K562 (cell line): ENCODE data around the gene DTYMK. TPM values are rescaled to one million over a fixed set of nuclear protein-coding genes. Genes with fewer than 3 reads are reported as not detected.

Experiments used
- ATAC-seq: fragments of 200-7000 bp; cut with Tn5 transposase; 3 replicates; pipeline ENCODE4 v1.9.1; 2020; ENCODE audit warnings: moderate library complexity
- BruUV-seq: library from RNA; stranded (reverse); fragments of 400-500 nt; replicated peaks from 2 replicates; lab custom pipeline; 2021; lab: Mats Ljungman, UMichigan
- CTCF ChIA-PET: fragments of 300-600 bp; formaldehyde crosslinking; extraction: SDS; loops from one replicate; lab custom pipeline; 2021; ENCODE audit warnings: low intra/inter-chr PET ratio; lab: Yijun Ruan, JAX
- POLR2A ChIA-PET: fragments of 300-600, 350-650 bp; sonication (Branson Sonifier 250); formaldehyde crosslinking; extraction: SDS; loops from one replicate; lab custom pipeline; 2021; ENCODE audit warnings: antibody characterized with exemption, inconsistent platforms; lab: Yijun Ruan, JAX
- DNase-seq, 4 experiments: peaks; one replicate each; pipeline versions ENCODE4 v3.0.0 to v3.0.0-alpha.2; 2011 to 2018; ENCODE audit warnings: low spot score in 3 of 4, mixed read lengths in 3 of 4; ENCODE audit errors: extremely low read depth in 1 of 4
- FAIRE-seq: peaks from 2 replicates; lab custom pipeline; 2011; peaks lifted over from hg19 to GRCh38; lab: Jason Lieb, UNC
- H2AFZ ChIP-seq: 2 replicates; pipeline ENCODE4 v1.6.0; 2011; ENCODE audit warnings: low read depth, low read length, control low read depth, inconsistent platforms
- H3K27ac ChIP-seq: fragments of 200-600 bp; 3 replicates; pipeline ENCODE4 v1.8.0; 2011; ENCODE audit warnings: low read depth, mild to moderate bottlenecking, control low read depth, inconsistent platforms, low read length, moderate library complexity, mixed read lengths; ENCODE audit errors: extremely low read depth
- H3K27me3 ChIP-seq, 2 experiments: fragments of 300-600 bp in 1 of 2; 2 replicates in 1 of 2; 3 replicates in 1 of 2; pipeline versions ENCODE4 v1.6.0 to v1.8.0; 2011; ENCODE audit warnings: inconsistent platforms in 2 of 2, low read length in 2 of 2, mild to moderate bottlenecking in 1 of 2, mixed read lengths in 1 of 2, moderate library complexity in 1 of 2; ENCODE audit not compliant: control insufficient read depth in 2 of 2, insufficient read depth in 2 of 2
- H3K36me3 ChIP-seq: fragments of 300-600 bp; 3 replicates; pipeline ENCODE4 v1.8.0; 2011; ENCODE audit warnings: mild to moderate bottlenecking, low read length, inconsistent platforms; ENCODE audit not compliant: control insufficient read depth, insufficient read depth
- H3K4me1 ChIP-seq, 2 experiments: fragments of 200-600 bp in 1 of 2; replicated peaks in 1 of 2; 2 replicates in 1 of 2; 3 replicates in 1 of 2; pipeline versions ENCODE4 v1.5.1 to v1.8.0; 2011; ENCODE audit warnings: inconsistent platforms in 2 of 2, low read length in 2 of 2, mild to moderate bottlenecking in 1 of 2, mixed read lengths in 1 of 2, moderate library complexity in 1 of 2; ENCODE audit not compliant: control insufficient read depth in 2 of 2, insufficient read depth in 2 of 2
- H3K4me2 ChIP-seq: 2 replicates; pipeline ENCODE4 v1.6.1; 2011; ENCODE audit warnings: low read length, control low read depth, inconsistent platforms, mixed read lengths; ENCODE audit not compliant: insufficient read depth
- H3K4me3 ChIP-seq: fragments of 200-600 bp; sonication (generic), shearing (Covaris generic); 2 replicates; pipeline ENCODE4 v1.5.1; 2016; ENCODE audit warnings: control low read depth, inconsistent platforms
- H3K79me2 ChIP-seq: fragments of 200-600 bp; 3 replicates; pipeline ENCODE4 v1.8.0; 2011; ENCODE audit warnings: low read length, inconsistent platforms; ENCODE audit not compliant: control insufficient read depth, insufficient read depth
- H3K9ac ChIP-seq, 2 experiments: 2 replicates each; pipeline versions ENCODE4 v1.6.0 to v1.6.1; 2011; ENCODE audit warnings: low read depth in 2 of 2, low read length in 2 of 2, control low read depth in 1 of 2, inconsistent platforms in 1 of 2, mild to moderate bottlenecking in 1 of 2, mixed read lengths in 1 of 2; ENCODE audit not compliant: insufficient read depth in 1 of 2
- H3K9me1 ChIP-seq: one replicate; pipeline ENCODE4 v1.6.0; 2011; ENCODE audit warnings: inconsistent platforms, mild to moderate bottlenecking, low read length, moderate library complexity; ENCODE audit not compliant: control insufficient read depth, insufficient read depth
- H3K9me3 ChIP-seq: replicated peaks from 2 replicates; pipeline ENCODE4 v1.5.1; 2011; ENCODE audit warnings: low read depth, low read length, inconsistent platforms; ENCODE audit not compliant: control insufficient read depth, insufficient read depth
- H4K20me1 ChIP-seq: replicated peaks from 2 replicates; pipeline ENCODE4 v1.6.1; 2011; ENCODE audit warnings: low read length, inconsistent platforms, mixed read lengths; ENCODE audit not compliant: control insufficient read depth, insufficient read depth
- ESRRA ChIP-seq: fragments of 450-650 bp; IDR thresholded peaks from 2 replicates; pipeline ENCODE4 v1.6.1; 2014; ENCODE audit warnings: low read depth, mild to moderate bottlenecking, moderate library complexity, borderline replicate concordance
- ETV6 ChIP-seq, 3 experiments: fragments of 150-350 bp in 1 of 3; sonication (generic) in 1 of 3; formaldehyde crosslinking in 1 of 3; IDR thresholded peaks; 2 replicates each; pipeline versions ENCODE4 v1.6.1 to v1.8.0; 2014 to 2022; ENCODE audit warnings: borderline replicate concordance in 2 of 3, low read depth in 2 of 3, antibody characterized with exemption in 1 of 3, low read length in 1 of 3, mild to moderate bottlenecking in 1 of 3, missing genetic modification reagents in 1 of 3
- RBFOX2 ChIP-seq: fragments of 200-400 bp; formaldehyde crosslinking; IDR thresholded peaks from 2 replicates; pipeline ENCODE4 v1.6.1; 2017; ENCODE audit warnings: low read depth, mild to moderate bottlenecking, low read length, moderate library complexity
- ZNF561 ChIP-seq: fragments of 450-650 bp; formaldehyde crosslinking; conservative IDR thresholded peaks from 2 replicates; pipeline ENCODE4 v1.4.0; 2020; ENCODE audit warnings: mild to moderate bottlenecking, moderate library complexity
- WGBS: fragments of 100-300 bp; shearing (Covaris generic); methylation state at CpG from one replicate; pipeline ENCODE4 v1.1.6; 2016; ENCODE audit warnings: low coverage, mixed read lengths; ENCODE audit not compliant: insufficient coverage; ENCODE audit errors: missing lambda C conversion rate; 5-methylcytosine and 5-hydroxymethylcytosine counted together
- in situ Hi-C: fragments of 300-500 bp; cut with MboI; formaldehyde crosslinking; loops from 4 replicates; pipeline ENCODE4 v1.15.0; 2018; ENCODE audit warnings: inconsistent platforms, mixed read lengths
- intact Hi-C: fragments of 100-400 bp; cut with micrococcal nuclease; formaldehyde crosslinking; loops from 2 replicates; pipeline ENCODE4 v1.14.2; 2022
- polyA plus RNA-seq, 8 experiments: library from polyadenylated mRNA; depleted of rRNA in 4 of 8; stranded (reverse) in 5 of 8; unstranded in 3 of 8; fragments of >200 nt; fragmentation: Nextera tagmentation in 2 of 8; fragmentation: Illumina TruSeq in 1 of 8; extraction: Ambion mirVana in 2 of 8; extraction: Trizol in 1 of 8; gene quantifications; 2 replicates each; pipeline versions ENCODE4 v1.2.1 to v1.2.3, GENCODE V29; 2011 to 2014; ENCODE audit warnings: inconsistent platforms in 1 of 8, missing spikeins in 1 of 8
- total RNA-seq, 7 experiments: library from RNA; depleted of rRNA in 6 of 7; stranded (reverse); fragments of >200 nt in 6 of 7; fragmentation: Illumina TruSeq in 2 of 7; extraction: Trizol in 2 of 7; gene quantifications; 2 replicates each; pipeline versions ENCODE4 v1.2.1 to v1.2.3, GENCODE V29; 2011 to 2021; ENCODE audit warnings: low replicate concordance in 1 of 7
- TF ChIP-seq, protein P1 (sequence below): fragments of 200-800 bp; sonication (Bioruptor generic); IDR thresholded peaks from 2 replicates; pipeline ENCODE4 v1.6.1; 2017; ENCODE audit warnings: missing genetic modification characterization, missing compliant biosample characterization

Gene DTYMK
- total and polyA plus RNA-seq, 9 of the 15 experiments (the other 6 are each of a cell fraction or from before 2014, with no cell fraction given), result 8.2 to 85.0 (median 47.9) TPM

- TF ChIP-seq, protein P1, sequence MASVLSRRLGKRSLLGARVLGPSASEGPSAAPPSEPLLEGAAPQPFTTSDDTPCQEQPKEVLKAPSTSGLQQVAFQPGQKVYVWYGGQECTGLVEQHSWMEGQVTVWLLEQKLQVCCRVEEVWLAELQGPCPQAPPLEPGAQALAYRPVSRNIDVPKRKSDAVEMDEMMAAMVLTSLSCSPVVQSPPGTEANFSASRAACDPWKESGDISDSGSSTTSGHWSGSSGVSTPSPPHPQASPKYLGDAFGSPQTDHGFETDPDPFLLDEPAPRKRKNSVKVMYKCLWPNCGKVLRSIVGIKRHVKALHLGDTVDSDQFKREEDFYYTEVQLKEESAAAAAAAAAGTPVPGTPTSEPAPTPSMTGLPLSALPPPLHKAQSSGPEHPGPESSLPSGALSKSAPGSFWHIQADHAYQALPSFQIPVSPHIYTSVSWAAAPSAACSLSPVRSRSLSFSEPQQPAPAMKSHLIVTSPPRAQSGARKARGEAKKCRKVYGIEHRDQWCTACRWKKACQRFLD, result no peak
- TF ChIP-seq ESRRA (no peak), ZNF561 (CRISPR knock-in tag) (no peak)
These were observed 53.1 kb downstream of the DTYMK start (continued) for GRCh38 chr2:241633561-241633960.

- H3K27ac ChIP-seq, result no peak overlapping the region
These were observed 53.9 kb downstream of the DTYMK start for GRCh38 chr2:241632478-241633325.

More at GRCh38 chr2:241632478-241633325, 53.9 kb downstream of the DTYMK start:
- Histone ChIP-seq H3K9ac (peak overlapping the region in 1 of 2 experiments; percentile 58; a peak in 1 of 4 replicates), H3K27me3 (no peaks in the 10 kb centered on the region), H3K36me3 (peaks cover 66% of the 10 kb centered on the region; the same call in 2 of the 3 replicates), H2AFZ (no peak overlapping the region), H3K9me1 (no peaks in the 10 kb centered on the region), H4K20me1 (no peaks in the 10 kb centered on the region), H3K4me2 (no peak overlapping the region), H3K4me1 (peaks cover 8 to 17% of the 10 kb centered on the region in 2 experiments; a peak in 4 of 5 replicates), H3K4me3 (no peak overlapping the region), H3K9me3 (no peaks in the 10 kb centered on the region), H3K79me2 (peaks cover 80% of the 10 kb centered on the region)
- ChIA-PET CTCF (no interaction called here), POLR2A (interaction anchor here (0.7 to 1.2 kb wide), 3 partner anchors 8 to 15 kb away, joined by 3 to 4 read pairs (median 3); no protein-coding TSS in a partner anchor)
- intact Hi-C loops (no loop called here), in situ Hi-C loops (no loop called here)
- TF ChIP-seq ETV6 (IDR thresholded peaks at IDR 0.05; ENCODE audit: borderline replicate concordance in 1 of 2, low read depth in 2 of 2, low read length in 1 of 2) (no peak), ETV6 (CRISPR knock-in tag; IDR thresholded peaks at IDR 0.05; ENCODE audit: borderline replicate concordance) (no peak), RBFOX2 (peak; percentile 44; the same call in 1 of the 2 replicates)
- BruUV-seq, result no TSS peak
- FAIRE-seq (no peak), ATAC-seq (no peak), DNase-seq (no peak)
- WGBS, result 97% methylated on average over 20 of the region's 39 CpGs
